K562 (cell line): ENCODE measurements around the gene KATNAL1. TPM values are rescaled to one million over a fixed set of nuclear protein-coding genes. Genes with fewer than 3 reads are reported as not detected.

Experiments
- FOXK2 ChIP-seq, 2 experiments: fragments of 450-650 bp; IDR thresholded peaks in 1 of 2; conservative IDR thresholded peaks in 1 of 2; 2 replicates each; pipeline ENCODE4 v1.6.1; 2016; ENCODE audit warnings: low read depth in 2 of 2, mild to moderate bottlenecking in 1 of 2
- polyA plus RNA-seq, 8 experiments: library from polyadenylated mRNA; depleted of rRNA in 4 of 8; stranded (reverse) in 5 of 8; unstranded in 3 of 8; fragments of >200 nt; fragmentation: Nextera tagmentation in 2 of 8; fragmentation: Illumina TruSeq in 1 of 8; extraction: Ambion mirVana in 2 of 8; extraction: Trizol in 1 of 8; gene quantifications; 2 replicates each; pipeline versions ENCODE4 v1.2.1 to v1.2.3, GENCODE V29; 2011 to 2014; ENCODE audit warnings: inconsistent platforms in 1 of 8, missing spikeins in 1 of 8
- total RNA-seq, 7 experiments: library from RNA; depleted of rRNA in 6 of 7; stranded (reverse); fragments of >200 nt in 6 of 7; fragmentation: Illumina TruSeq in 2 of 7; extraction: Trizol in 2 of 7; gene quantifications; 2 replicates each; pipeline versions ENCODE4 v1.2.1 to v1.2.3, GENCODE V29; 2011 to 2021; ENCODE audit warnings: low replicate concordance in 1 of 7
- TF ChIP-seq, protein P1 (sequence below): fragments of 450-650 bp; IDR thresholded peaks from 2 replicates; pipeline ENCODE4 v1.6.1; 2016; ENCODE audit warnings: mild to moderate bottlenecking, moderate library complexity
- TF ChIP-seq, protein P2 (sequence below): fragments of 450-650 bp; formaldehyde crosslinking; IDR thresholded peaks from 2 replicates; pipeline ENCODE4 v1.4.0; 2022; ENCODE audit warnings: mild to moderate bottlenecking, moderate library complexity
- TF ChIP-seq, protein P3 (sequence below): fragments of 250-450 bp; sonication (Bioruptor Pico); IDR thresholded peaks from 2 replicates; pipeline ENCODE4 v1.6.1; 2021; ENCODE audit warnings: mild to moderate bottlenecking

Gene KATNAL1
- total and polyA plus RNA-seq, 9 of the 15 experiments (the other 6 are each of a cell fraction or from before 2014, with no cell fraction given), result 2.5 to 8.2 (median 5.5) TPM

DNA sequence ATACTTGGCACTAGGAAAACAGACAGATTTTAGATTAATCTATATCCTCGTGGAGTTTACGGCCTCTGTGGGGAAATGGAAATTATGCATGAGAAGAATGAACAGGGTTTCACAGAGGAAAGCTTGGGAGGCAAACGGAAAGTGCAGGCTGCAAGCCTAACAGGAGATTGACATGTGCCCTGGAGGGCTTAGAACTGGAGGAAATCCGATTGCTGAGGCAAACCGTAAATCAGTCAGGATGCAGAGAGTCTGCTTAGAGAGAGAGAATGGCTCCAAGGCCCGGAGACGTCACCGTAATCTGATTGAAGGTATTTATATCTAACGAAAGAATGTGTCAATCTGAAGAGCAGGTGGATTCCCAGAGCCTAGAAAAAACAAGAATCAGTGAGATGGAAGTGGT lies 143.2 kb downstream of the KATNAL1 start (continued):
- TF ChIP-seq, protein P1, sequence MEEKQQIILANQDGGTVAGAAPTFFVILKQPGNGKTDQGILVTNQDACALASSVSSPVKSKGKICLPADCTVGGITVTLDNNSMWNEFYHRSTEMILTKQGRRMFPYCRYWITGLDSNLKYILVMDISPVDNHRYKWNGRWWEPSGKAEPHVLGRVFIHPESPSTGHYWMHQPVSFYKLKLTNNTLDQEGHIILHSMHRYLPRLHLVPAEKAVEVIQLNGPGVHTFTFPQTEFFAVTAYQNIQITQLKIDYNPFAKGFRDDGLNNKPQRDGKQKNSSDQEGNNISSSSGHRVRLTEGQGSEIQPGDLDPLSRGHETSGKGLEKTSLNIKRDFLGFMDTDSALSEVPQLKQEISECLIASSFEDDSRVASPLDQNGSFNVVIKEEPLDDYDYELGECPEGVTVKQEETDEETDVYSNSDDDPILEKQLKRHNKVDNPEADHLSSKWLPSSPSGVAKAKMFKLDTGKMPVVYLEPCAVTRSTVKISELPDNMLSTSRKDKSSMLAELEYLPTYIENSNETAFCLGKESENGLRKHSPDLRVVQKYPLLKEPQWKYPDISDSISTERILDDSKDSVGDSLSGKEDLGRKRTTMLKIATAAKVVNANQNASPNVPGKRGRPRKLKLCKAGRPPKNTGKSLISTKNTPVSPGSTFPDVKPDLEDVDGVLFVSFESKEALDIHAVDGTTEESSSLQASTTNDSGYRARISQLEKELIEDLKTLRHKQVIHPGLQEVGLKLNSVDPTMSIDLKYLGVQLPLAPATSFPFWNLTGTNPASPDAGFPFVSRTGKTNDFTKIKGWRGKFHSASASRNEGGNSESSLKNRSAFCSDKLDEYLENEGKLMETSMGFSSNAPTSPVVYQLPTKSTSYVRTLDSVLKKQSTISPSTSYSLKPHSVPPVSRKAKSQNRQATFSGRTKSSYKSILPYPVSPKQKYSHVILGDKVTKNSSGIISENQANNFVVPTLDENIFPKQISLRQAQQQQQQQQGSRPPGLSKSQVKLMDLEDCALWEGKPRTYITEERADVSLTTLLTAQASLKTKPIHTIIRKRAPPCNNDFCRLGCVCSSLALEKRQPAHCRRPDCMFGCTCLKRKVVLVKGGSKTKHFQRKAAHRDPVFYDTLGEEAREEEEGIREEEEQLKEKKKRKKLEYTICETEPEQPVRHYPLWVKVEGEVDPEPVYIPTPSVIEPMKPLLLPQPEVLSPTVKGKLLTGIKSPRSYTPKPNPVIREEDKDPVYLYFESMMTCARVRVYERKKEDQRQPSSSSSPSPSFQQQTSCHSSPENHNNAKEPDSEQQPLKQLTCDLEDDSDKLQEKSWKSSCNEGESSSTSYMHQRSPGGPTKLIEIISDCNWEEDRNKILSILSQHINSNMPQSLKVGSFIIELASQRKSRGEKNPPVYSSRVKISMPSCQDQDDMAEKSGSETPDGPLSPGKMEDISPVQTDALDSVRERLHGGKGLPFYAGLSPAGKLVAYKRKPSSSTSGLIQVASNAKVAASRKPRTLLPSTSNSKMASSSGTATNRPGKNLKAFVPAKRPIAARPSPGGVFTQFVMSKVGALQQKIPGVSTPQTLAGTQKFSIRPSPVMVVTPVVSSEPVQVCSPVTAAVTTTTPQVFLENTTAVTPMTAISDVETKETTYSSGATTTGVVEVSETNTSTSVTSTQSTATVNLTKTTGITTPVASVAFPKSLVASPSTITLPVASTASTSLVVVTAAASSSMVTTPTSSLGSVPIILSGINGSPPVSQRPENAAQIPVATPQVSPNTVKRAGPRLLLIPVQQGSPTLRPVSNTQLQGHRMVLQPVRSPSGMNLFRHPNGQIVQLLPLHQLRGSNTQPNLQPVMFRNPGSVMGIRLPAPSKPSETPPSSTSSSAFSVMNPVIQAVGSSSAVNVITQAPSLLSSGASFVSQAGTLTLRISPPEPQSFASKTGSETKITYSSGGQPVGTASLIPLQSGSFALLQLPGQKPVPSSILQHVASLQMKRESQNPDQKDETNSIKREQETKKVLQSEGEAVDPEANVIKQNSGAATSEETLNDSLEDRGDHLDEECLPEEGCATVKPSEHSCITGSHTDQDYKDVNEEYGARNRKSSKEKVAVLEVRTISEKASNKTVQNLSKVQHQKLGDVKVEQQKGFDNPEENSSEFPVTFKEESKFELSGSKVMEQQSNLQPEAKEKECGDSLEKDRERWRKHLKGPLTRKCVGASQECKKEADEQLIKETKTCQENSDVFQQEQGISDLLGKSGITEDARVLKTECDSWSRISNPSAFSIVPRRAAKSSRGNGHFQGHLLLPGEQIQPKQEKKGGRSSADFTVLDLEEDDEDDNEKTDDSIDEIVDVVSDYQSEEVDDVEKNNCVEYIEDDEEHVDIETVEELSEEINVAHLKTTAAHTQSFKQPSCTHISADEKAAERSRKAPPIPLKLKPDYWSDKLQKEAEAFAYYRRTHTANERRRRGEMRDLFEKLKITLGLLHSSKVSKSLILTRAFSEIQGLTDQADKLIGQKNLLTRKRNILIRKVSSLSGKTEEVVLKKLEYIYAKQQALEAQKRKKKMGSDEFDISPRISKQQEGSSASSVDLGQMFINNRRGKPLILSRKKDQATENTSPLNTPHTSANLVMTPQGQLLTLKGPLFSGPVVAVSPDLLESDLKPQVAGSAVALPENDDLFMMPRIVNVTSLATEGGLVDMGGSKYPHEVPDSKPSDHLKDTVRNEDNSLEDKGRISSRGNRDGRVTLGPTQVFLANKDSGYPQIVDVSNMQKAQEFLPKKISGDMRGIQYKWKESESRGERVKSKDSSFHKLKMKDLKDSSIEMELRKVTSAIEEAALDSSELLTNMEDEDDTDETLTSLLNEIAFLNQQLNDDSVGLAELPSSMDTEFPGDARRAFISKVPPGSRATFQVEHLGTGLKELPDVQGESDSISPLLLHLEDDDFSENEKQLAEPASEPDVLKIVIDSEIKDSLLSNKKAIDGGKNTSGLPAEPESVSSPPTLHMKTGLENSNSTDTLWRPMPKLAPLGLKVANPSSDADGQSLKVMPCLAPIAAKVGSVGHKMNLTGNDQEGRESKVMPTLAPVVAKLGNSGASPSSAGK, result no peak
- TF ChIP-seq, protein P2, sequence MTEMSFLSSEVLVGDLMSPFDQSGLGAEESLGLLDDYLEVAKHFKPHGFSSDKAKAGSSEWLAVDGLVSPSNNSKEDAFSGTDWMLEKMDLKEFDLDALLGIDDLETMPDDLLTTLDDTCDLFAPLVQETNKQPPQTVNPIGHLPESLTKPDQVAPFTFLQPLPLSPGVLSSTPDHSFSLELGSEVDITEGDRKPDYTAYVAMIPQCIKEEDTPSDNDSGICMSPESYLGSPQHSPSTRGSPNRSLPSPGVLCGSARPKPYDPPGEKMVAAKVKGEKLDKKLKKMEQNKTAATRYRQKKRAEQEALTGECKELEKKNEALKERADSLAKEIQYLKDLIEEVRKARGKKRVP (CRISPR knock-in tag), result no peak
- TF ChIP-seq, protein P3, sequence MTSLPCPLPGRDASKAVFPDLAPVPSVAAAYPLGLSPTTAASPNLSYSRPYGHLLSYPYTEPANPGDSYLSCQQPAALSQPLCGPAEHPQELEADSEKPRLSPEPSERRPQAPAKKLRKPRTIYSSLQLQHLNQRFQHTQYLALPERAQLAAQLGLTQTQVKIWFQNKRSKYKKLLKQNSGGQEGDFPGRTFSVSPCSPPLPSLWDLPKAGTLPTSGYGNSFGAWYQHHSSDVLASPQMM (CRISPR knock-in tag), result no peak
- no peak for TF ChIP-seq FOXK2 (conservative IDR thresholded peaks at IDR 0.05 in 1 of 2, IDR thresholded peaks at IDR 0.05 in 1 of 2; ENCODE audit: low read depth in 2 of 2)
